Muscle of leg (tissue), 11 donors: ENCODE data around the gene FBN1. TPM values are rescaled to one million over a fixed set of nuclear protein-coding genes. Genes with fewer than 3 reads are reported as not detected.

Experiments
- DNase-seq: peaks from one replicate; pipeline ENCODE4 v3.0.0; 2013
- H3K27ac ChIP-seq: one replicate; pipeline ENCODE4 v1.5.1; 2013; ENCODE audit warnings: mild to moderate bottlenecking, low read length, control low read depth
- H3K27me3 ChIP-seq: one replicate; pipeline ENCODE4 v1.6.1; 2013; ENCODE audit warnings: low read length; ENCODE audit not compliant: control insufficient read depth, insufficient read depth
- H3K36me3 ChIP-seq: one replicate; pipeline ENCODE4 v1.6.1; 2013; ENCODE audit warnings: low read length; ENCODE audit not compliant: control insufficient read depth, insufficient read depth
- H3K4me1 ChIP-seq: one replicate; pipeline ENCODE4 v1.6.1; 2013; ENCODE audit warnings: low read length; ENCODE audit not compliant: control insufficient read depth, insufficient read depth
- H3K4me3 ChIP-seq: one replicate; pipeline ENCODE4 v1.5.1; 2013; ENCODE audit warnings: low read length, control low read depth
- H3K9me3 ChIP-seq: replicated peaks from 2 replicates; pipeline ENCODE4 v1.6.1; 2013; ENCODE audit warnings: low read depth, low read length; ENCODE audit not compliant: control insufficient read depth
- WGBS: methylation state at CpG from one replicate; pipeline ENCODE4 v1.1.5; 2013; ENCODE audit warnings: missing lambda C conversion rate; ENCODE audit not compliant: insufficient coverage; 5-methylcytosine and 5-hydroxymethylcytosine counted together
- polyA plus RNA-seq, 8 donors: library from polyadenylated mRNA; unstranded; fragments of 120-200 nt; gene quantifications; one replicate each; pipeline versions ENCODE4 v1.2.1 to v1.2.3, GENCODE V29; 2013; ENCODE audit warnings: inconsistent platforms in 1 of 8, low replicate concordance in 1 of 8; ENCODE audit not compliant: insufficient read length in 8 of 8, insufficient read depth in 1 of 8
- total RNA-seq: library from RNA; stranded (reverse); fragments of 120-200 nt; gene quantifications from one replicate; pipeline ENCODE4 v1.2.4, GENCODE V29; 2013

The FBN1 gene
- total and polyA plus RNA-seq, 9 donors, result 137 to 392 (median 243) TPM

DNA sequence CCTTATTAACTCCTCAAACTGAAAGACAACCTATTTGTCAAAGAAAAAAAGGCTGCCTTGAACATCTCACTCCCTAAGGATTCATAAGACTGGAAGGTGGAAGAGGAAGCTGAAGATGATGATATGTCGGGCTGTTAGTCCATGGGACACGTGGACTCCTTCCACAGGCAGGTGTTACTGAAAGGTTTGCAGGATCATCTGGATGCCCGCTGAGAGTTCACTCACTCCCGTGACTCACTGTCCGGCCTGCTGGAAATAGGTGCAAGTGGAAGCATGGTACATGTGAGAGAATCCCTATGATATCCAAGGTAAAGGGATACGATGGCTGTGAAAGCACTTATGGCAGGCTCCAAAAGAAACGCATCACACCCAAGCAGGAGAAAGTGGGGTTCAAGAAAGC lies 33.3 kb upstream of the FBN1 start:
- Histone ChIP-seq H3K27ac (no peak overlapping the region), H3K27me3 (no peaks in the 10 kb centered on the region), H3K4me1 (no peaks in the 10 kb centered on the region), H3K9me3 (no peaks in the 10 kb centered on the region), H3K36me3 (no peaks in the 10 kb centered on the region), H3K4me3 (no peak overlapping the region)
- WGBS, result 70% methylated on average over 6 of the region's 7 CpGs
- no peak for DNase-seq

DNA sequence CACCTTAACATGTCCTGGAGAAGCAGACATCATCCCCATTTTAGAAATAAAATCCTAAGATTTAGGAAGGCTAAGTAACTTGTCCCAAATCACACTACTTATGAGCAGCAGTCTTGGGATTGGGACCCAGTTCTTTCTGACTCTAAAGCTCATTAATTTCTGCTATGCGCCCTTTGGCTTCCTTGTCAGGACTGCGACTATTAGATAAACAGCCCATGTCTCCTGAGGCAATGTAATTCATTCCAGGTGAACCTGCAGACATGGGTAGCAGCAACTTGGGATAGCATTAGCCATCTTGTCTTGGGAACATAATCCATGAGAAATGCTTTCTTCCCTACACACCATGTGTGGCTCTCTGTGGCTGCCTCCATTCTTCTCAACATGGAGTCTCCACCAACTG lies 32.3 kb upstream of the FBN1 start:
- no peak overlapping the region for H3K27ac ChIP-seq
- DNase-seq, result no peak
- no peaks in the 10 kb centered on the region for H3K9me3 ChIP-seq
- no peaks in the 10 kb centered on the region for H3K27me3 ChIP-seq
- no peaks in the 10 kb centered on the region for H3K4me1 ChIP-seq
- 83% methylated on average over 2 of the region's 2 CpGs for WGBS
- H3K36me3 ChIP-seq, result no peaks in the 10 kb centered on the region
- H3K4me3 ChIP-seq, result no peak overlapping the region

DNA sequence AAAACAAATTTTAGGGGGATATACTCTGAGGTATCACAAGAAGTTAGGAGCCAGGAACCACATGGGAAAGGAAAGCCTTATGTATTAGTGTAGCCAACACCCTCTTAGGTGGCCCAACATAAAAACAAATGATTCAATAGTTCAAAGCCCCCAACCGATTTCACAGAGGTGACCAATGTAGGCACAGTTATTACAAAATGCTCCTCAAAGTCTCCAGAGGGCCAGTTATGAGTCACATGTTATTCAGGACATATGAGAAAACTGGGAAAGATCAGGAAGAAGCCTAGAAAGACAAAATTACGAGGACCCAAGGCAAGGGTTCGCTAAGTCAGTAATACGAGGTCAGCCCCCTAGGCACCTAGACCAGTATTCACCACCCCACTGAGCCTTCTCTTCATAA lies 29.9 kb upstream of the FBN1 start:
- DNase-seq, result no peak
- Histone ChIP-seq H3K27ac (no peak overlapping the region), H3K36me3 (no peaks in the 10 kb centered on the region), H3K9me3 (no peaks in the 10 kb centered on the region), H3K4me3 (no peak overlapping the region), H3K27me3 (no peaks in the 10 kb centered on the region), H3K4me1 (peaks cover 2% of the 10 kb centered on the region)
- WGBS, result 81% methylated on average over 3 of the region's 4 CpGs

DNA sequence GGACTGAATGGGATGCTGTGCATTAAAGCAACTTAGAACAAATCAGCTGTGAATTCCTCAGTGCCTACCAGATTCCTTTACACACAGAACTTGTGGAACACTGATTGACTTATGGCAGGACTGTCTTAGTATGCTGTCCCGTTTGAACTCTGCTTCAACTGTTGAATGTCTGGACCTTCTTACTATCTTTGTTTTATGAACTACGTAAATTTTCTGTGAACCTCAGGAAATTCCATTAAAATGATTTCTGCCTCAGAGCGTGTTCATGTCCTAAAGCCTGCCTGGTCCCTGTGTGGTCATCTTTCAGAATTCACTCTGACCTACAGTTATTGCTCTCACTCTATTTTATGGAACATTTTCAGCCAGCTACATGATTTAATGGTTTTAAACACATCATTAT lies 29.4 kb upstream of the FBN1 start:
- 43% methylated on average over 3 of the region's 3 CpGs for WGBS
- H3K4me1 ChIP-seq, result peaks cover 2% of the 10 kb centered on the region
- H3K9me3 ChIP-seq, result no peaks in the 10 kb centered on the region
- no peak overlapping the region for H3K27ac ChIP-seq
- H3K27me3 ChIP-seq, result no peaks in the 10 kb centered on the region
- no peaks in the 10 kb centered on the region for H3K36me3 ChIP-seq
- H3K4me3 ChIP-seq, result no peak overlapping the region
- peak; percentile 61 for DNase-seq

DNA sequence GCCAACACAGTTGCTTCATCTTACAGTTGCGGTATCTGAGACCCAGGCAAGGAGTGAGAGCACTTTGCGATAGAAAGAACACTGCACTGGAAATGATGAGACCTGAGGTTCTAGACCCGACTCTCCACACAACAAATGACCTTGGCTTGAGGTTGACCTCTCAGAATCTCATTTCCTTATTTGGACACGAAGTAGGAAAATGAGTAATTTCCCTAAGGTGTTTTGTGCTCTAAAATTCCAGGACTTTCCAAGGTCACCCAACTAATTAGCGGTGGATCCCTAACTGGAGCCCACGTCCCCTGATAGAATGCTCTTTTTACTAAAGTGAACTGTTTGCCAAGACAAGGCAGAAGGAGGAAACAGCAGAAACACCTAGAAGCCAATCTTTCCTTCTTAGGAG lies 26.7 kb upstream of the FBN1 start:
- peaks cover 2% of the 10 kb centered on the region for H3K4me1 ChIP-seq
- H3K9me3 ChIP-seq, result no peaks in the 10 kb centered on the region
- H3K27me3 ChIP-seq, result no peaks in the 10 kb centered on the region
- peak; percentile 41 for DNase-seq
- peak overlapping the region; percentile 7 for H3K27ac ChIP-seq
- H3K4me3 ChIP-seq, result no peak overlapping the region
- no peaks in the 10 kb centered on the region for H3K36me3 ChIP-seq
- WGBS, result 95% methylated on average over 2 of the region's 6 CpGs

DNA sequence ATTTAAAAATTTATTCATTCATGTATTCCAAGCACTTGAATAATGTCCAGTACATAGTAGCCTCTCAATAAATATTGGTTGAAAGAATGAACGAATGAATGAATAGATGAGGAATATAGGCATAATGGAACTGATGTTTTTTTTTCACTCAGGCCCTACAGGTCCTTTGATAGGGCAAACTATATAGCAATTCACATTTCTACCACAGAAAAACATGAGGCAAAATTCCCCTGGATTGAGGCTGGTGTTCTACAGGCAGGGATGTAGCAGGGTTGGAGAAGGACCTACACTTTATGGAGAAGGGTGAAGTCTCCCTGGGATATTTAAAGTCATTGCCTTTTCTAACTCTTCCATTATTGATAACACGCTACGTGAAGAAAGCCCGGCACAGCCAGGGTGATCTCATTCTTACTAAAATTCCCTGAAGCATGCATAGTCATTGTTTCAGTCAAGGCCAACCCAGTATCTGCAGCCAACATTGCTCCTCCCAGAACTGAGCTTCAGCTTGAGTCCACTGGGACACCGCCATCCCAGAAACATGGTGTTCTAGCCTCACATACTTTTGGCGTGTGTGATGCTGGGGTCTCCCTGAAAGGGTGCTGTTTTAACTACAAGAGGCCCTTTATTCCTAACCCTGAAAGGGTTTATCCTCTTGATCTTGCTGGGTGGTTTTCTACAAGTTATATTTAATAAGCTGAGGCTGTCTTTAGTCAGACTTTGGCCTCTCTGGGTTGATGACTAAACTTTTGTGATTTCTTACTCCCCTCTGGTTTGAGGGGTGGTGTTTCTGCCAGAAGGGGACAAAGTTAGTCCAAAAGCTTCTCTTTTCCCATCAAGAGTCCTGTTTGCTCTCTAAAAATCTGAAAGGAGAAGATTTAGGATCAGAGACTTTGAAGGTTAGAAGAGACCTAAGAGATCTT lies 25.9 kb upstream of the FBN1 start:
- peak; percentile 95 for DNase-seq
- Histone ChIP-seq H3K4me3 (no peak overlapping the region), H3K27me3 (no peaks in the 10 kb centered on the region), H3K36me3 (no peaks in the 10 kb centered on the region), H3K27ac (peak overlapping the region; percentile 63), H3K4me1 (peaks cover 2% of the 10 kb centered on the region), H3K9me3 (no peaks in the 10 kb centered on the region)
- WGBS, result 43% methylated on average over 2 of the region's 6 CpGs

DNA sequence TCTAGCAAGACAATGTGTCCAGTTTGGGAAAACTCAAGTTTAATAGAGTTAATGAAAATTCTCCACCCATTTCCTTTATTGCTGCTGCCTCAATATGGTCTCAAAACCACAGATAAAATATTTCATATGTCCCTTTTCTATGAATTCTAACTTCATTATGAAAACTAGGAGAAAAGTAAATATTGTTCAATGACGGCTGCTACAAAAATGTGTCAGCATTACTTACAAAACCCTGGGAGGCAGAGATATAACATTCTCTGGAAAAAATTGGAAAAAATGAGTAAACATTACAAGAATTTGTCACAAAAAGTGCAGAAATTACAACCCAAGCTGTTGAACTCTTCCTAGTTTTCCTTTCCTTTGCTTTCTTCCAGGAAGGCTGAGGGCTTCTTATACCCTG lies 22.2 kb upstream of the FBN1 start:
- DNase-seq, result no peak
- no peaks in the 10 kb centered on the region for H3K9me3 ChIP-seq
- no peak overlapping the region for H3K4me3 ChIP-seq
- WGBS, result no CpG with 5 or more reads among the region's 1 CpG
- no peaks in the 10 kb centered on the region for H3K36me3 ChIP-seq
- peaks cover 2% of the 10 kb centered on the region for H3K4me1 ChIP-seq
- no peak overlapping the region for H3K27ac ChIP-seq
- H3K27me3 ChIP-seq, result no peaks in the 10 kb centered on the region

DNA sequence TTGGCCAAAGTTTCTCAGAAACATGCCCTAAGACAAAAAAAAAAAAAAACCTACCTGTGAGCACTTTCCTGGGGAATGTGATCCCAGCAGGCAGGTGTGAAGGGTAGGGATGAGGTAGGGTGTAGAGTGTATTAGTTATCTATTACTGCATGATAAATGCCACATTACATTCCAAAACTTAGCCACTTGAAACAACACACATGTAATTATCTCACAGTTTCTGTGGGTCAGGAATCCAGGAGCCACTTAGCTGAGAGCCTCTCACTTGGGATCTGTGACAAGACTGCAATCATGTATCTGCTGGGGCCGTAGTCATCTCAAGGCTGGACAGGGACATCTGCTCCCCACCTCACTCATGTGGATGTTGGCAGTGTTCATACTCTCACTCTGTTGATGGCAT lies 18.9 kb upstream of the FBN1 start:
- DNase-seq, result no peak
- Histone ChIP-seq H3K36me3 (no peaks in the 10 kb centered on the region), H3K4me3 (no peak overlapping the region), H3K4me1 (no peaks in the 10 kb centered on the region), H3K27ac (no peak overlapping the region), H3K9me3 (no peaks in the 10 kb centered on the region), H3K27me3 (no peaks in the 10 kb centered on the region)
- 100% methylated on average over 1 of the region's 1 CpG for WGBS

DNA sequence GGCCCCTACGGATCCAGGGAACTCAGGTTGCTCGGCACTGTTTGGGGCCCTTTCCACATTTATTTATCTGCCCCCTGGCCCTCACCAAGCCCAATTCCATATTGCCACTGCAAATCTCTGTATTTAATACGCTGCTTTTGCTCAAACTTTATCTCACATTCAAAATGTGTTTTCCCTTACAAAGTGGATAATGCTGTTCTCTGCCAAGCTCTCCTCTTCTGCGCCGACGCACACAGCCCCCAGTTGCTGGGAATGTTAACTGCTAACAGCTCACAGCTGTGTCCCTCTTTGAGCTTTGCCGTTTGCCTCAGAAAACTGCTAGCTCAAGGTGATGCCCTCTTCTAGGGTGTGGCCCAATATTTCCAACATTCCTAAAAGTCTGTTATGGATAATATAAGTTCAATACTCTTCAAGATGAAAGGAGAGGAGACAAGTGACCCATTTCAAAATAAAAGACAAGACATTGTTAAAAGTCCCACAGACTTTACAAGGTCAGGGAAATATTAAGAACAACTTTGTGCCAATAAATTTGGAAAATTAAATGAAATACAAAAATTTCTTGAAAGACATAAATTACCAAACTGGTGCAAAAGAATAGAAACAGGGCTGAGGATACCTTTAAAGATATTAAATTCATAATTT lies 12.6 kb upstream of the FBN1 start:
- H3K27ac ChIP-seq, result no peak overlapping the region
- peak; percentile 84 for DNase-seq
- WGBS, result 16% methylated on average over 5 of the region's 7 CpGs

DNA sequence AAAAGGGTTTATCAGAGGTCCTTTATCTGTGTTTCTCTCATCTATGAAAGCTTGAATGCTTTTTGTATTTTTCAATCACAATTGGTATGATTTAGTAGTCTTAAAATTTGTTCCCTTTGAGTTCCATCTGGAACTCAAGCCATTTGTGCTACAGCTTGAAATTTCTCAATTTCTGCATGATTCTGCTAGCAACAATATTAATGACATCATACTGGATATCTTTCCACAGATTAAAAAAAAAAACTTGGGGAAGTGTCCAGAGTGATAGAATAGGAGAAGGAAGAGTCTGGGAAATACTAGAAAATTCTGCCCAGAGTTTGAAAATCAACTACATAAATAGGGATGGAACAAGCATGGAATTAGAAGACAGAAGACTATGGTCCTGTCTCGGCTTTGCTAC lies 9.3 kb upstream of the FBN1 start:
- no peak overlapping the region for H3K27ac ChIP-seq
- no CpG with 5 or more reads among the region's 1 CpG for WGBS

More for the DNA sequence above, 12.6 kb upstream of the FBN1 start:
- no peaks in the 10 kb centered on the region for H3K36me3 ChIP-seq
- peaks cover 3% of the 10 kb centered on the region for H3K4me1 ChIP-seq
- no peak overlapping the region for H3K4me3 ChIP-seq
- no peaks in the 10 kb centered on the region for H3K9me3 ChIP-seq
- no peaks in the 10 kb centered on the region for H3K27me3 ChIP-seq

More for the DNA sequence above, 9.3 kb upstream of the FBN1 start:
- Histone ChIP-seq H3K4me1 (peaks cover 3% of the 10 kb centered on the region), H3K27me3 (no peaks in the 10 kb centered on the region), H3K9me3 (no peaks in the 10 kb centered on the region), H3K4me3 (no peak overlapping the region), H3K36me3 (no peaks in the 10 kb centered on the region)
- peak; percentile 57 for DNase-seq
